ENCODE measurements around the gene DDOST.

The DDOST gene

DNA sequence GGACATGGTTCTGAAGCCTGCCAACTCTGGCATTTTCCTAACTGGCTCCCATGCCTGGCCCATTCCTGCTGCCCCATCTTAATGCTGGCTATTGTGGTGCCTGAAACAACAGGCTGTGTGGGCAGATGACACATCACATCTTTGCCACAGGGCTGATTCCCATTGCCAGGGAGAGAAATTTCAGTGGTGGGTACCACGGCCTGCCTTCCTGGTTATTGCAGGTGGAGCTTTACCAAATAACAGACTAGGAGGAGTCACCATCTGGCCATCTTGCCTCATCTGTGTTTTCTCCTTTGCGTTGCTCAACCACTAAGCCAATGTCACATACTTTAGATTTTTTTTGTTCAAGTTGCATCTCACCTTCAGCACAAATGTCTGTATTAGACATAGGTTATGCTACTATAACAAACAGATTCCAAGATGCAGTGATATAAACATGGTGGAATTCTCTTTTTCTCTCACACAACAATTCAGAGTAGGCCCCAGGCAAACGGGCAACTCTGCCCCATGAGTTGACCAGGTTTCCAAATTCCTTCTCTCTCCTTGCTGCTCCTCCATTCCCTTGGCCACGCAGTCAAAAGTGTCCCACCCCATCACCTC is 58.2 kb downstream of the DDOST start:
- peak overlapping the region; percentile 95 for H3K27ac ChIP-seq
- peak; percentile 46 for DNase-seq (ENCODE audit: low read depth, low spot score)

Data from epithelial cell of prostate (primary cell).